ENCODE results near the gene FREM2. TPM values are rescaled to one million over a fixed set of nuclear protein-coding genes. Genes with fewer than 3 reads are reported as not detected.

Gene FREM2
- total RNA-seq, 1 donor from 2014 or later, result 2.8 TPM

GRCh38 chr13:38824342-38824741 lies 137.5 kb downstream of the FREM2 start:
- no peaks in the 10 kb centered on the region for H3K4me1 ChIP-seq (ENCODE audit: insufficient read depth, low read length)
- no peak overlapping the region for H3K27ac ChIP-seq (ENCODE audit: low read depth, low read length)
- no peaks in the 10 kb centered on the region for H3K27me3 ChIP-seq (ENCODE audit: insufficient read depth, low read length)
- H3K79me2 ChIP-seq (ENCODE audit: insufficient read depth, low read length), result no peaks in the 10 kb centered on the region
- Mint-ChIP-seq H3K27me3 (ENCODE audit: low read depth, unreplicated experiment) (no peaks in the 10 kb centered on the region), H3K4me1 (ENCODE audit: low read depth, unreplicated experiment) (peaks cover 7% of the 10 kb centered on the region), H3K4me3 (ENCODE audit: unreplicated experiment) (no peak overlapping the region), H3K27ac (ENCODE audit: unreplicated experiment) (no peak overlapping the region), H3K36me3 (ENCODE audit: low read depth, unreplicated experiment) (peaks cover 2% of the 10 kb centered on the region), H3K9me3 (ENCODE audit: unreplicated experiment) (no peaks in the 10 kb centered on the region)
- no peak for TF ChIP-seq EZH2 (IDR thresholded peaks at IDR 0.05; ENCODE audit: insufficient read depth, low read length)
- DNase-seq (ENCODE audit: low read depth) (no peak), FAIRE-seq (no peak)
- H3K9me3 ChIP-seq (ENCODE audit: insufficient read depth, low read depth, low read length), result no peaks in the 10 kb centered on the region
- no peaks in the 10 kb centered on the region for H3K36me3 ChIP-seq (ENCODE audit: insufficient read depth, low read length)
- no peak overlapping the region for H3K4me2 ChIP-seq (ENCODE audit: low read length)
- no peak overlapping the region for H2AFZ ChIP-seq (ENCODE audit: low read depth, low read length)
- H4K20me1 ChIP-seq (ENCODE audit: insufficient read depth, low read length), result no peaks in the 10 kb centered on the region
- H3K9ac ChIP-seq (ENCODE audit: low read length), result no peak overlapping the region
- no peak overlapping the region for H3K4me3 ChIP-seq (ENCODE audit: insufficient read depth, low read depth, low read length)

- Mint-ChIP-seq H3K36me3 (ENCODE audit: low read depth, unreplicated experiment) (peaks cover 2% of the 10 kb centered on the region), H3K9me3 (ENCODE audit: unreplicated experiment) (no peaks in the 10 kb centered on the region), H3K27me3 (ENCODE audit: low read depth, unreplicated experiment) (no peaks in the 10 kb centered on the region), H3K4me3 (ENCODE audit: unreplicated experiment) (no peak overlapping the region), H3K4me1 (ENCODE audit: low read depth, unreplicated experiment) (peaks cover 7% of the 10 kb centered on the region), H3K27ac (ENCODE audit: unreplicated experiment) (no peak overlapping the region)
- no peak overlapping the region for H3K9ac ChIP-seq (ENCODE audit: low read length)
- H3K79me2 ChIP-seq (ENCODE audit: insufficient read depth, low read length), result no peaks in the 10 kb centered on the region
- no peak overlapping the region for H3K4me3 ChIP-seq (ENCODE audit: insufficient read depth, low read depth, low read length)
- no peak overlapping the region for H3K27ac ChIP-seq (ENCODE audit: low read depth, low read length)
- TF ChIP-seq CTCF (IDR thresholded peaks at IDR 0.05; ENCODE audit: insufficient read depth, low read depth, low read length) (no peak), EZH2 (IDR thresholded peaks at IDR 0.05; ENCODE audit: insufficient read depth, low read length) (no peak)
- no peaks in the 10 kb centered on the region for H3K4me1 ChIP-seq (ENCODE audit: insufficient read depth, low read length)
- no peaks in the 10 kb centered on the region for H4K20me1 ChIP-seq (ENCODE audit: insufficient read depth, low read length)
- no peak overlapping the region for H2AFZ ChIP-seq (ENCODE audit: low read depth, low read length)
- H3K36me3 ChIP-seq (ENCODE audit: insufficient read depth, low read length), result no peaks in the 10 kb centered on the region
- FAIRE-seq (no peak), DNase-seq (ENCODE audit: low read depth) (no peak)
- H3K27me3 ChIP-seq (ENCODE audit: insufficient read depth, low read length), result no peaks in the 10 kb centered on the region
- no peak overlapping the region for H3K4me2 ChIP-seq (ENCODE audit: low read length)
- H3K9me3 ChIP-seq (ENCODE audit: insufficient read depth, low read depth, low read length), result no peaks in the 10 kb centered on the region
Measured at GRCh38 chr13:38826182-38826813, 139.4 kb downstream of the FREM2 start.

GRCh38 chr13:38830442-38831045 lies 143.7 kb downstream of the FREM2 start:
- Histone ChIP-seq H3K4me2 (ENCODE audit: low read length) (no peak overlapping the region), H3K27ac (ENCODE audit: low read depth, low read length) (no peak overlapping the region), H2AFZ (ENCODE audit: low read depth, low read length) (no peak overlapping the region), H4K20me1 (ENCODE audit: insufficient read depth, low read length) (no peaks in the 10 kb centered on the region), H3K4me1 (ENCODE audit: insufficient read depth, low read length) (no peaks in the 10 kb centered on the region), H3K9me3 (ENCODE audit: insufficient read depth, low read depth, low read length) (no peaks in the 10 kb centered on the region), H3K27me3 (ENCODE audit: insufficient read depth, low read length) (no peaks in the 10 kb centered on the region), H3K36me3 (ENCODE audit: insufficient read depth, low read length) (no peaks in the 10 kb centered on the region), H3K79me2 (ENCODE audit: insufficient read depth, low read length) (no peaks in the 10 kb centered on the region), H3K4me3 (ENCODE audit: insufficient read depth, low read depth, low read length) (no peak overlapping the region), H3K9ac (ENCODE audit: low read length) (no peak overlapping the region)
- H3K27ac Mint-ChIP-seq (ENCODE audit: unreplicated experiment), result no peak overlapping the region
- FAIRE-seq, result no peak
- no peak overlapping the region for H3K4me3 Mint-ChIP-seq (ENCODE audit: unreplicated experiment)
- no peaks in the 10 kb centered on the region for H3K27me3 Mint-ChIP-seq (ENCODE audit: low read depth, unreplicated experiment)
- H3K9me3 Mint-ChIP-seq (ENCODE audit: unreplicated experiment), result no peaks in the 10 kb centered on the region
- DNase-seq (ENCODE audit: low read depth), result no peak
- no peaks in the 10 kb centered on the region for H3K36me3 Mint-ChIP-seq (ENCODE audit: low read depth, unreplicated experiment)
- H3K4me1 Mint-ChIP-seq (ENCODE audit: low read depth, unreplicated experiment), result no peaks in the 10 kb centered on the region
- no peak for TF ChIP-seq CTCF (IDR thresholded peaks at IDR 0.05; ENCODE audit: insufficient read depth, low read depth, low read length)
- TF ChIP-seq EZH2 (IDR thresholded peaks at IDR 0.05; ENCODE audit: insufficient read depth, low read length), result no peak

All from astrocyte (in vitro differentiated cells and primary cell).